Smooth muscle cell (in vitro differentiated cells): ENCODE results near the gene DOCK3. TPM values are rescaled to one million over a fixed set of nuclear protein-coding genes. Genes with fewer than 3 reads are reported as not detected.
A peak's percentile ranks its signal among the peaks of the same experiment; 100 is the strongest.

Experiments
- DNase-seq: peaks from one replicate; lab custom pipeline; 2025; ENCODE audit not compliant: unreplicated experiment; lab: John Stamatoyannopoulos, UW
- H2AFZ ChIP-seq: fragments of 200-600 bp; sonication (generic); 2 replicates; pipeline ENCODE4 v1.6.0; 2016; ENCODE audit warnings: antibody characterized with exemption, low read depth, mild to moderate bottlenecking
- H3F3A ChIP-seq: fragments of 200-600 bp; sonication (generic); 2 replicates; pipeline ENCODE4 v1.6.0; 2017; ENCODE audit warnings: antibody characterized with exemption, low read depth
- H3K27ac ChIP-seq: fragments of 200-600 bp; sonication (generic); 2 replicates; pipeline ENCODE4 v1.5.1; 2016; ENCODE audit warnings: low read depth, mild to moderate bottlenecking
- H3K27me3 ChIP-seq: fragments of 200-600 bp; sonication (generic); 2 replicates; pipeline ENCODE4 v1.6.1; 2016; ENCODE audit warnings: low read depth, mild to moderate bottlenecking
- H3K36me3 ChIP-seq: fragments of 200-600 bp; sonication (generic); 2 replicates; pipeline ENCODE4 v1.5.1; 2016; ENCODE audit warnings: low read depth
- H3K4me1 ChIP-seq: fragments of 200-600 bp; sonication (generic); 2 replicates; pipeline ENCODE4 v1.5.1; 2016; ENCODE audit warnings: low read depth
- H3K4me2 ChIP-seq: fragments of 200-600 bp; sonication (generic); 2 replicates; pipeline ENCODE4 v1.6.0; 2016; ENCODE audit warnings: mild to moderate bottlenecking
- H3K4me3 ChIP-seq: fragments of 200-600 bp; sonication (generic); 2 replicates; pipeline ENCODE4 v1.5.1; 2016; ENCODE audit warnings: mild to moderate bottlenecking
- H3K79me2 ChIP-seq: fragments of 200-600 bp; sonication (generic); 2 replicates; pipeline ENCODE4 v1.6.0; 2016; ENCODE audit warnings: low read depth, mild to moderate bottlenecking
- H3K9ac ChIP-seq: fragments of 200-600 bp; sonication (generic); 2 replicates; pipeline ENCODE4 v1.6.0; 2016; ENCODE audit warnings: low read depth
- H3K9me3 ChIP-seq: fragments of 200-600 bp; sonication (generic); replicated peaks from 2 replicates; pipeline ENCODE4 v1.5.1; 2016; ENCODE audit warnings: low read depth
- H4K20me1 ChIP-seq: fragments of 200-600 bp; sonication (generic); 2 replicates; pipeline ENCODE4 v1.6.0; 2016; ENCODE audit warnings: low read depth
- WGBS: methylation state at CpG from one replicate; pipeline ENCODE4 v1.1.7; 2016; ENCODE audit warnings: low lambda C conversion rate; 5-methylcytosine and 5-hydroxymethylcytosine counted together
- polyA plus RNA-seq: library from polyadenylated mRNA; unstranded; fragments of >200 nt; fragmentation: Nextera tagmentation; extraction: Ambion mirVana; gene quantifications from 2 replicates; pipeline ENCODE4 v1.2.1, GENCODE V29; 2016
- total RNA-seq: library from RNA; depleted of rRNA; stranded (reverse); fragments of >200 nt; gene quantifications from 2 replicates; pipeline ENCODE4 v1.2.3, GENCODE V29; 2014
- TF ChIP-seq, protein P1 (sequence below): fragments of 200-600 bp; sonication (generic); IDR thresholded peaks from 2 replicates; pipeline ENCODE4 v1.5.1; 2017; ENCODE audit warnings: borderline replicate concordance, mild to moderate bottlenecking, antibody characterized with exemption; ENCODE audit not compliant: insufficient read depth, poor library complexity, severe bottlenecking

DOCK3 gene
- total and polyA plus RNA-seq, 2 experiments from 2014 or later, result 0.29 to 2.2 TPM

DNA sequence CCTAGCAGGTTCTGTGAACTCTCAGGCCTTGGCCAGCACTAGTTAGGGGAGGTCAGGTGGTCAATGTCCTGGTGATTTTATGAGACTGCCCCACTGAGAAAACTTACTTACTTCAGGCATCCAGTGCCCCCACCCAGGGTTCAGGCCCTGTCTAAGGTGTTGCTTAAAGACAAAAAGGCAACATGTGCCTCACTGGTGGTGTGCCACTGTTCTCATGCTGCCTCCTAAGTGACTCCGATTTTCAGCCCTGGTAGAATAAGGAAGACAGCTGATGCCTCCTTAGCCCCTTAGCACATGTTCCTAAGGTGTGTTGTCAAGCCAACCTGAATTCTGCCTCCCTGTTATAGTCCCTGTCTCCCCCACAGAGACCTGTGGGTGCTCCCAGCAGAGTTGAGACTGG is 721.7 kb downstream of the DOCK3 start:
- Histone ChIP-seq H3K9ac (no peak overlapping the region), H4K20me1 (peaks cover 47% of the 10 kb centered on the region), H2AFZ (no peak overlapping the region), H3K79me2 (peaks cover 43% of the 10 kb centered on the region), H3K36me3 (no peaks in the 10 kb centered on the region), H3K4me1 (peaks cover 25% of the 10 kb centered on the region), H3K4me2 (no peak overlapping the region), H3K27me3 (no peaks in the 10 kb centered on the region), H3K4me3 (no peak overlapping the region), H3F3A (peaks cover 27% of the 10 kb centered on the region), H3K27ac (peak overlapping the region; percentile 0), H3K9me3 (no peaks in the 10 kb centered on the region)
- TF ChIP-seq, protein P1, sequence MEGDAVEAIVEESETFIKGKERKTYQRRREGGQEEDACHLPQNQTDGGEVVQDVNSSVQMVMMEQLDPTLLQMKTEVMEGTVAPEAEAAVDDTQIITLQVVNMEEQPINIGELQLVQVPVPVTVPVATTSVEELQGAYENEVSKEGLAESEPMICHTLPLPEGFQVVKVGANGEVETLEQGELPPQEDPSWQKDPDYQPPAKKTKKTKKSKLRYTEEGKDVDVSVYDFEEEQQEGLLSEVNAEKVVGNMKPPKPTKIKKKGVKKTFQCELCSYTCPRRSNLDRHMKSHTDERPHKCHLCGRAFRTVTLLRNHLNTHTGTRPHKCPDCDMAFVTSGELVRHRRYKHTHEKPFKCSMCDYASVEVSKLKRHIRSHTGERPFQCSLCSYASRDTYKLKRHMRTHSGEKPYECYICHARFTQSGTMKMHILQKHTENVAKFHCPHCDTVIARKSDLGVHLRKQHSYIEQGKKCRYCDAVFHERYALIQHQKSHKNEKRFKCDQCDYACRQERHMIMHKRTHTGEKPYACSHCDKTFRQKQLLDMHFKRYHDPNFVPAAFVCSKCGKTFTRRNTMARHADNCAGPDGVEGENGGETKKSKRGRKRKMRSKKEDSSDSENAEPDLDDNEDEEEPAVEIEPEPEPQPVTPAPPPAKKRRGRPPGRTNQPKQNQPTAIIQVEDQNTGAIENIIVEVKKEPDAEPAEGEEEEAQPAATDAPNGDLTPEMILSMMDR, result no peak
- DNase-seq, result no peak
- 96% methylated on average over 1 of the region's 1 CpG for WGBS

DNA sequence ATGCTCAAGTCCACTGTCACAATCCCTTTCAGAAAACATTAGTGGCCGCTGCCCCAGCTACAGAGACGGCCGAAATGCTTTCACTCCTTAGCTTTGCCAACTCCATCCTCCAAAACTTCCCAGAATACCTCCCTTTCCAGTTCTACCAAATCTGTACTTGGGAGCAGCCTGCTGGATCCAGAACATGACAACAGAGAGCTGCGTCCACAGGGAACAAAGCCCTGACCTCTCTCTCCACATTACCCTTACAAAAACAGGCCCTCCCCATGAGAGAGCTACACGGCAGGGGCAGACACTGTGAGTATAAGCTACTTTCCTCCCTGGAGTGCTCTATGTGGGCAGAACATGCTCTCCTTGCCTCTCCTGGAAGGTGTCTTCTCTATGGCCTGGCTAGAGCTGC is 722.7 kb downstream of the DOCK3 start:
- peaks cover 24% of the 10 kb centered on the region for H3F3A ChIP-seq
- no peaks in the 10 kb centered on the region for H3K27me3 ChIP-seq
- TF ChIP-seq, protein P1, result no peak
- 90% methylated on average over 5 of the region's 5 CpGs for WGBS
- H3K27ac ChIP-seq, result no peak overlapping the region
- no peak overlapping the region for H3K4me2 ChIP-seq
- H4K20me1 ChIP-seq, result peaks cover 43% of the 10 kb centered on the region
- H3K79me2 ChIP-seq, result peaks cover 35% of the 10 kb centered on the region
- H3K9me3 ChIP-seq, result no peaks in the 10 kb centered on the region
- H3K9ac ChIP-seq, result no peak overlapping the region
- no peak for DNase-seq
- peaks cover 21% of the 10 kb centered on the region for H3K4me1 ChIP-seq
- H3K36me3 ChIP-seq, result no peaks in the 10 kb centered on the region
- no peak overlapping the region for H3K4me3 ChIP-seq
- H2AFZ ChIP-seq, result no peak overlapping the region

DNA sequence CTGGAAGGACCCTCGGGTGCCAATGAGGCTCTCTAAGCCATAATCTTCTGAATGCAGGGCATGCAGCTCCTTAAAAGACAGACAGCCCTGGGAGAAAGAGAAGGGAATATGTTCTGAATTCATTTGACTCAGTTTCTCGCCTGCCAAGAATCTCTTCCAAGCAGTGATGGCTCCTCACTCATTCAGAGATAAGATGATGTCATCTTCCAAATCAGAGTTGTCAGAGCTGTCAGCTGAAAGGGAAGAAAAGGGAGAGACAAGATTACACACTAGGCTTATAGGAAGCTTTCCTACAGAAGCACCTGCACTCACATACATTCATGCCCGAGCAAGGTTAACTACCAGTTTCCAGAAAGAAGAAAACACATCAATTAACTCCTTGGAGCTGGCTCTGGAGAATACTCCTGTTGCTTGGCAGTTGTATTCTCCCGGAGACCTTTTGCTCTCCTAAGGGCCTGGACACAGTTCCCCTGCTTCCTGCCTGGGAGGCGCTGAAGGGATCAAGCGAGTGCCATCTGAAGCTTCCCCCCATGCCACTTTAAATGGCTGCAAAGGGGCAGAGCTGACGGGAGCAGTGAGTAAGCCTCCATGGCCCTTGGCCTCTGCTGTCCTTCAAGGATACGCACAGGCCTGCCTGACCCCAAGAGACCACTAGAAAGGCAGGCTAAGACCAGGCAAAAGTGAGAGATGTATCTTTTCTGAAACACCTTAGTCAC is 724.0 kb downstream of the DOCK3 start:
- no peak overlapping the region for H3K9ac ChIP-seq
- H3K36me3 ChIP-seq, result no peaks in the 10 kb centered on the region
- peaks cover 23% of the 10 kb centered on the region for H3F3A ChIP-seq
- no peaks in the 10 kb centered on the region for H3K9me3 ChIP-seq
- H3K4me2 ChIP-seq, result no peak overlapping the region
- 92% methylated on average over 8 of the region's 8 CpGs for WGBS
- peak overlapping the region; percentile 4 for H3K27ac ChIP-seq
- DNase-seq, result no peak
- no peak overlapping the region for H2AFZ ChIP-seq
- no peak overlapping the region for H3K4me3 ChIP-seq
- H3K4me1 ChIP-seq, result peaks cover 16% of the 10 kb centered on the region
- peaks cover 21% of the 10 kb centered on the region for H3K79me2 ChIP-seq
- H3K27me3 ChIP-seq, result no peaks in the 10 kb centered on the region
- TF ChIP-seq, protein P1, result no peak
- peaks cover 31% of the 10 kb centered on the region for H4K20me1 ChIP-seq

DNA sequence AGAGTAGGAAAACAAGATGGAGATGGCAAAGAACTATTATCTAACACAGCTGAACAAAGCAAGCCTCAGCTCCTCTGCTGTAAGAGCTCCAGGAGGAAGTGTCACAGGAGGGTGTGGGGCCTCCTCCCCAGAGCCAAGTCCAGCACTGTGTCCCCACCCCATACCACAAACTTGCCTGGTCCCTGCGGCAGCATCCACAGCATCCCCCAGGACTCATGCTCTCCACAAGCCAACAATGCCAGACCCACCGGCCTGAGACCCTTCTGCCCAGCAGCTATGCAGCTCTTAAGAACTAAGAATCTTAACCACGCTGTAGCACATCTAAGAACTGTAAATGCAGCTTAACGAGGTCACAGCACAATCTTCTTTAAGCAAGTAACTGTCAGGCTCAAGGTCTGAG is 725.4 kb downstream of the DOCK3 start:
- Histone ChIP-seq H3K4me3 (no peak overlapping the region), H3K4me1 (peaks cover 5% of the 10 kb centered on the region), H3K4me2 (no peak overlapping the region), H3F3A (peaks cover 15% of the 10 kb centered on the region), H2AFZ (no peak overlapping the region), H4K20me1 (peaks cover 16% of the 10 kb centered on the region), H3K27me3 (no peaks in the 10 kb centered on the region), H3K9ac (no peak overlapping the region), H3K79me2 (peaks cover 7% of the 10 kb centered on the region), H3K9me3 (no peaks in the 10 kb centered on the region), H3K27ac (no peak overlapping the region), H3K36me3 (no peaks in the 10 kb centered on the region)
- TF ChIP-seq, protein P1, result no peak
- DNase-seq, result no peak
- 89% methylated on average over 4 of the region's 4 CpGs for WGBS
